ENCODE data around the gene EGLN1.

DNA sequence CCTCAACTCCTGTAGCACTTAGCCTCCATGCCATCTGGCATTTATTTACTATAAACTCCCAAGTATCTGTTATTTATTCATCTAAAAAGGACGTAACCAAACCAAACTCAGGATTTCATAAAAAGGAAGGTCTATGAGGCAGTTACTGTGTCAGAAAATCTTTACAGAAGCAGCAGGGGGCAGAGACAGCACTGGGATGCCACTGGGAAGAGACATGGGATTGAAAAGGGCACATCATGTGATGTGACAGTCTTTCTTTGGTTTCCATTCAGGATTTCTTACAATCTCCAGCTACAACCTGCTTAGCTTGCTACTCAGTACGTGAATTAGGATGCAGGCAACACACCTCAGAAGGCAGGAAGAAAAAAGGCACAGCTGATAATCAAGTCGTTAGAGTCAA lies 52.8 kb downstream of the EGLN1 start:
- no peak for TF ChIP-seq TEAD4 (IDR thresholded peaks at IDR 0.05; ENCODE audit: low read depth, low read length)
- TF ChIP-seq, protein P1, sequence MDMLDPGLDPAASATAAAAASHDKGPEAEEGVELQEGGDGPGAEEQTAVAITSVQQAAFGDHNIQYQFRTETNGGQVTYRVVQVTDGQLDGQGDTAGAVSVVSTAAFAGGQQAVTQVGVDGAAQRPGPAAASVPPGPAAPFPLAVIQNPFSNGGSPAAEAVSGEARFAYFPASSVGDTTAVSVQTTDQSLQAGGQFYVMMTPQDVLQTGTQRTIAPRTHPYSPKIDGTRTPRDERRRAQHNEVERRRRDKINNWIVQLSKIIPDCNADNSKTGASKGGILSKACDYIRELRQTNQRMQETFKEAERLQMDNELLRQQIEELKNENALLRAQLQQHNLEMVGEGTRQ (IDR thresholded peaks at IDR 0.05; ENCODE audit: low read length), result no peak
- no peak for TF ChIP-seq CBX8 (IDR thresholded peaks at IDR 0.05; ENCODE audit: borderline replicate concordance, low read depth, low read length)
- TF ChIP-seq SAP30 (IDR thresholded peaks at IDR 0.05; ENCODE audit: insufficient read depth, insufficient replicate concordance, low read length), result no peak
- TF ChIP-seq, protein P2, sequence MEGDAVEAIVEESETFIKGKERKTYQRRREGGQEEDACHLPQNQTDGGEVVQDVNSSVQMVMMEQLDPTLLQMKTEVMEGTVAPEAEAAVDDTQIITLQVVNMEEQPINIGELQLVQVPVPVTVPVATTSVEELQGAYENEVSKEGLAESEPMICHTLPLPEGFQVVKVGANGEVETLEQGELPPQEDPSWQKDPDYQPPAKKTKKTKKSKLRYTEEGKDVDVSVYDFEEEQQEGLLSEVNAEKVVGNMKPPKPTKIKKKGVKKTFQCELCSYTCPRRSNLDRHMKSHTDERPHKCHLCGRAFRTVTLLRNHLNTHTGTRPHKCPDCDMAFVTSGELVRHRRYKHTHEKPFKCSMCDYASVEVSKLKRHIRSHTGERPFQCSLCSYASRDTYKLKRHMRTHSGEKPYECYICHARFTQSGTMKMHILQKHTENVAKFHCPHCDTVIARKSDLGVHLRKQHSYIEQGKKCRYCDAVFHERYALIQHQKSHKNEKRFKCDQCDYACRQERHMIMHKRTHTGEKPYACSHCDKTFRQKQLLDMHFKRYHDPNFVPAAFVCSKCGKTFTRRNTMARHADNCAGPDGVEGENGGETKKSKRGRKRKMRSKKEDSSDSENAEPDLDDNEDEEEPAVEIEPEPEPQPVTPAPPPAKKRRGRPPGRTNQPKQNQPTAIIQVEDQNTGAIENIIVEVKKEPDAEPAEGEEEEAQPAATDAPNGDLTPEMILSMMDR (IDR thresholded peaks at IDR 0.05; ENCODE audit: control extremely low read depth in 1 of 3, insufficient read depth in 1 of 3, low read depth in 1 of 3, low read length in 3 of 3), result no peak
- no peak for TF ChIP-seq YY1 (IDR thresholded peaks at IDR 0.05; ENCODE audit: low read depth, low read length)
- TF ChIP-seq POLR2A (IDR thresholded peaks at IDR 0.05; ENCODE audit: control extremely low read depth in 1 of 2, low read depth in 2 of 2, low read length in 2 of 2), result no peak
- no peak for TF ChIP-seq POLR2AphosphoS5 (IDR thresholded peaks at IDR 0.05; ENCODE audit: low read depth, low read length)
- TF ChIP-seq EP300 (IDR thresholded peaks at IDR 0.05; ENCODE audit: borderline replicate concordance in 1 of 2, low read depth in 2 of 2, low read length in 2 of 2), result no peak
- TF ChIP-seq, protein P3, sequence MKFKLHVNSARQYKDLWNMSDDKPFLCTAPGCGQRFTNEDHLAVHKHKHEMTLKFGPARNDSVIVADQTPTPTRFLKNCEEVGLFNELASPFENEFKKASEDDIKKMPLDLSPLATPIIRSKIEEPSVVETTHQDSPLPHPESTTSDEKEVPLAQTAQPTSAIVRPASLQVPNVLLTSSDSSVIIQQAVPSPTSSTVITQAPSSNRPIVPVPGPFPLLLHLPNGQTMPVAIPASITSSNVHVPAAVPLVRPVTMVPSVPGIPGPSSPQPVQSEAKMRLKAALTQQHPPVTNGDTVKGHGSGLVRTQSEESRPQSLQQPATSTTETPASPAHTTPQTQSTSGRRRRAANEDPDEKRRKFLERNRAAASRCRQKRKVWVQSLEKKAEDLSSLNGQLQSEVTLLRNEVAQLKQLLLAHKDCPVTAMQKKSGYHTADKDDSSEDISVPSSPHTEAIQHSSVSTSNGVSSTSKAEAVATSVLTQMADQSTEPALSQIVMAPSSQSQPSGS (IDR thresholded peaks at IDR 0.05; ENCODE audit: low read length), result no peak

Data from H1 (cell line).